HG02623 (cell line): Measurements from ENCODE around the gene GRWD1.

Experiments
- ATAC-seq: cut with Tn5 transposase; IDR thresholded peaks from one replicate; pipeline ENCODE4 v1.9.1; 2021; ENCODE audit warnings: moderate library complexity; ENCODE audit not compliant: unreplicated experiment

The GRWD1 gene

GRCh38 chr19:48421548-48421947 lies 24.2 kb upstream of the GRWD1 start:
- ATAC-seq = no peak

- no peak for ATAC-seq
Observed at GRCh38 chr19:48424694-48425219, 21.0 kb upstream of the GRWD1 start.

- no peak for ATAC-seq
Observed at GRCh38 chr19:48428670-48429069, 17.1 kb upstream of the GRWD1 start.

- ATAC-seq = no peak
Observed at GRCh38 chr19:48433337-48433736, 12.4 kb upstream of the GRWD1 start.

GRCh38 chr19:48436586-48436985 lies 9.2 kb upstream of the GRWD1 start:
- ATAC-seq = no peak

GRCh38 chr19:48441360-48442050 lies 4.3 kb upstream of the GRWD1 start:
- ATAC-seq = no peak

- ATAC-seq = no peak
Observed at GRCh38 chr19:48442116-48443035, 3.4 kb upstream of the GRWD1 start.

- ATAC-seq = no peak
Observed at GRCh38 chr19:48443256-48443655, 2.5 kb upstream of the GRWD1 start.

GRCh38 chr19:48443731-48444128 lies 2.1 kb upstream of the GRWD1 start:
- no peak for ATAC-seq

GRCh38 chr19:48444129-48444935 lies 1.5 kb upstream of the GRWD1 start:
- no peak for ATAC-seq

GRCh38 chr19:48444936-48445200 lies 915 bp upstream of the GRWD1 start:
- ATAC-seq = no peak

GRCh38 chr19:48445256-48445605 lies 552 bp upstream of the GRWD1 start:
- peak; percentile 10 for ATAC-seq

GRCh38 chr19:48446579-48446978 lies 796 bp downstream of the GRWD1 start:
- ATAC-seq = no peak

- ATAC-seq = no peak
Observed at GRCh38 chr19:48448563-48448962, 2.8 kb downstream of the GRWD1 start.

- ATAC-seq = no peak
Observed at GRCh38 chr19:48450441-48450840, 4.7 kb downstream of the GRWD1 start.

GRCh38 chr19:48450863-48451262 lies 5.1 kb downstream of the GRWD1 start:
- ATAC-seq = no peak

GRCh38 chr19:48451624-48452023 lies 5.8 kb downstream of the GRWD1 start:
- ATAC-seq = no peak

GRCh38 chr19:48452289-48453190 lies 6.8 kb downstream of the GRWD1 start:
- no peak for ATAC-seq

- ATAC-seq = no peak
Observed at GRCh38 chr19:48454150-48454730, 8.5 kb downstream of the GRWD1 start.
